Inflammatory macrophage (primary cell): ENCODE results near the gene DEFB118.
"Not testable (repeated sequence)": the region's sequence is repeated elsewhere in the genome, so short reads cannot be mapped to it uniquely, and the experiment has no call there.

Source experiments
- DNase-seq, 2 donors: peaks; one replicate each; pipeline ENCODE4 v3.0.0-alpha.2; 2020 to 2022
- total RNA-seq, 18 experiments: gene quantifications; one replicate each; lab custom pipeline; 2026; ENCODE audit warnings: mixed read lengths in 6 of 18, inconsistent platforms in 2 of 18; lab: John Stamatoyannopoulos, UW

The DEFB118 gene, protein sequence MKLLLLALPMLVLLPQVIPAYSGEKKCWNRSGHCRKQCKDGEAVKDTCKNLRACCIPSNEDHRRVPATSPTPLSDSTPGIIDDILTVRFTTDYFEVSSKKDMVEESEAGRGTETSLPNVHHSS
- 0 to 0.06 (median 0) reads per million in 18 experiments for total RNA-seq

DNA sequence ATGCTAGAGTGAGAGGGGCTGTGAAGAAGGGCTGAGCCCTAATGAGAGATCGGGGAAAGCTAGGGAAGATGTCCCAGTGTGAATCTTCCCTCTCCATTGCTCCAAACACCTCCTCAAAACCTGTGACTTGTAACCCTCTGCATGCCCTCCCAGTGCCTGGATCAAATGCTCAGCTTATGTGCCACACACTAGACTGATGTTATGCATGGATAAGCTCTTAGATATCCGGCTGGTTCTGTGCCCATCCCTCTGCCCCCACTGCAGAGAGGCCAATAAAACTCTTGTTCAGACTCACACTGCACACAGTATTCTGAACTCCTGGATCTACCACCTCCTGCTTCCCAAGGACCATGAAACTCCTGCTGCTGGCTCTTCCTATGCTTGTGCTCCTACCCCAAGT is at the start of gene DEFB118:
DEFB118 (plus strand) TSS at position 301 of the 400 bp plus-strand sequence; CDS start at position 351, 50 bp downstream.
- DNase-seq: no peak

DNA sequence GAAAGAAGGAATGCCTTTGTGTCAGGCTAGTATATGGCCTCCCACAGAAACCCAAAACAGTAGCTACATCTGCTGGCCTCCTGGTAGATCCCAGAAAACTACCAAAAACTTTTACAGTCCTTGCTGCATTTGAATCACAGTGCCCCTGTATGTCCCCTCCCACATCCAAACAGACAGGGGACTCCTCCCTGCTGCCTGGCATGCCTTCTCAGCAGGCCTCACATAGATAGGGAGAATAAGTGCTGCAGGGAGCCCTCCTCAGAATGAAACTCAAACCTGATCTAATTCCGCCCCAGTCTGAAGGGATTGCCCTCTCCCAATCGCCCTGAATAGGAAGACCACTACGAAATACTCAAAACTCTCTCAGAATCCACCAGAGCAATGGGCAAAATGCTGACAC is 45.9 kb upstream of the DEFB118 start:
- no peak for DNase-seq

DNA sequence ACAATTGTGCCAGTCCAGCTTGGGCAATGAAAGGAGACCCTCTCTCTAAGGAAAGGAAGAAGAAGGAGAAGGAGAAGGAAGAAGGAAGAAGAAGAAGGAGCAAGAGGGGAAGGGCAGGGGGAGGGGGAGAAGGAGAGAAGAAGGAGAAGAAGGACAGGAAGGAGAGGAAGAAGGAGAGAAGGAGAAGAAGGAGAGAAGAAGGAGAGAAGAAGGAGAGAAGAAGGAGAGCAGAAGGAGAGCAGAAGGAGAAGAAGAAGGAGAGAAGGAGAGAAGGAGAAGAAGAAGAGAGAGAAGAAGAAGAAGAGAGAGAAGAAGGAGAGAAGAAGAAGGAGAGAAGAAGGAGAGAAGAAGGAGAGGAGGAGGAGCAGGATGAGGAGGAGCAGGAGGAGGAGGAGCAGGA is 37.5 kb upstream of the DEFB118 start:
- no peak for DNase-seq

DNA sequence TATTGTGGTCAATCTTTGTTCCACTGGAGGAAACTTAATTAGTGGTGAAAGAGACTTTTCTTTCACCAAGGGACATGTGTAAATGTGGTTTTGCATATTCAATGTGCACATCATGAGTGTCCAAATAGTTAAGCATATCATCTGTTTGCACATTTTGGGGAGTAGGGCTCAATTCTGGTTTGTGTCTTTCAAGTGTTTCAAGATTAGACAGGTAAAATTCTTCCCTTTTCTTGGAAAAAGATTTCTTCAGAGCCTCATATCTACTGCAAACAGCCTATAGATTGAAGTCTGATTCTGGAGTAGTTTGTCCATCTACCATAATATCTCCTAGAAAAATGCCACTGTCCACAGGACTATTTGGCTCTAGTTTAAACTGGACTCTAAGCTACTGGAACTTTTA is 26.9 kb upstream of the DEFB118 start:
- no peak for DNase-seq

DNA sequence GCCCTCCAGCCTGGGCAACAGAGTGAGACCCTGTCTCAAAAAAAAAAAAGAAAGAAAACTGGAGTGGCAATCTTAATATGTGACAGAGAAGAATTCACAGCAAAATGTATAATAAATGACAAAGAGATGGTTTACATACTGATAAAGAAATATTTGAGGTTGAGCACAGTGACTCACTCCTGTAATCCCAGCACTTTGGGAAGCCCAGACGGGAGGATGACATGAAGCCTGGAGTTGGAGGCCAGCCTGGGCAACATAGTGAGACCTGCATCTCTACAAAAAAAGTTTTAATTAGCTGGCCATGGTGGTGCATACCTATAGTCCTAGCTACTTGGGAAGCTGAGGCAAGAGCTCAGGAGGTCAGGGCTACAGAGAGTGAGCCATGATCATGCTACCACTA is 12.4 kb upstream of the DEFB118 start:
- no peak for DNase-seq

DNA sequence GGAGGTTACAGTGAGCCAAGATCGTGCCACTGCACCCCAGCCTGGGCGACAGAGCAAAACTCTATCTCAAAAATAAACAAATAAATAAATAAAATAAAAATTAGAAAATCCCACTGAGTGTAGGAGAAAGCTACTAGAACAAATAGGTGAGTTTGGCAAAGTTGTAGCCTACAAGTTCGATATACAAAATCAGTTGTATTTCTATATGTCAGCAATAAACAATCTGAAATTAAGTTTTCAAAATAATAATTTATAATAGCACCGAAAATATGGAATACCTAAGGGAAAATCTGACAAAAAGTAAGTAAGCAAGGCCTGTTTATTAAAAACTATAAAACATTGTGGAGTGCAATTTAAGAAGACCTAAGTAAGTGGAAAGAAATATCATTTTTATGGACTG is 5.1 kb upstream of the DEFB118 start:
- no peak for DNase-seq

DNA sequence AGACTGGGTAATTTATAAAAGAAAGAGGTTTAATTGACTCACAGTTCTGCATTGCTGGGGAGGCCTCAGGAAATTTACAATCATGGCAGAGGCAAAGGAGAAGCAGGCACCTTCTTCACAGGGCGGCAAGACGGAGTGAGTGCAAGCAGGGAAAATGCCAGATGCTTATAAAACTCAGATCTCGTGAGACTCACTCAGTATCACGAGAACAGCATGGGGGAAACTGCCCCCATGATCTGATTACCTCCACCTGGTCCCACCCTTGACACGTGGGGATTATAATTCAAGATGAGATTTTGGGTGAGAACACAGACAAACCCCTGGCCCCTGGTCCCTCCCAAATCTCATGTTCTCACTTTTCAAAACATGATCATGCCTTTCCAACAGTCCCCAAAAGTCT is 4.1 kb upstream of the DEFB118 start:
- not testable (repeated sequence) for DNase-seq

DNA sequence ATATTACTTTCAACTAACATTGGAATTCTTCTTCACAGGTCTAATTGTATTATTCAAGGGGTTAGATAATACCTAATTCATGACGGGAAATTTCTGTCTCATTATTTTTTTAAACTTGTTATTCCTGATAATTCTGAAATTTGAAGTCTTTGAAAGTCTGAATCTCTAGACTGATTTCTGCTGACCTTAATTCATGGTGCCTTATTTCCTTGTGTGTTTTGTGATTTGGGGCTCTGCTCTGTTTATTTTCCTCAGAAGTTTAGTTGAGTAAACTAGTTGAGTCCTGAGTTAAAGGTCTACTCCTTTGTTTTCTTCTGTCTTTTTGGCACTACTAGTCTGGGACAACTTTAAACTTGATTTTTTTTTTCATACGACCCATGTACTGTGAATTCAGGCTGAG is 5.9 kb downstream of the DEFB118 start:
- DNase-seq: no peak

DNA sequence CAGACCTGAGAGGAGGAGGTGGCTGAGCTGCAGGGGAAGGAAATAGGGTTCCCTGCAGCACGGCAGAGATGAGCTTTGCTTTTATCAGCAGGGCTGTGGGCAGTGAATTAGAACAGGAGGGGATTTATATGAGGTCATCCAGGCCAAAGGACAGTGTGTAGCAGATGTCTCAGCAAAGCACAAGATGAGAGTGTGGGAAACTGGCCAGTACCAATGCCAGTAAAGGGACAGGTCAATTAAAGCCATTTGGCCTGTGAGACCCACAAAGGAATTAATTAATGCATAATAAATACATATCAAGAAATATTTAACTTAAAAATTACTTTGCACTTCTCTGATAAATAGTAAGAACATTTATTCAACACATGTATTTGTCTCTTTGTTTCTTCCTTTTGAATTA is 22.1 kb downstream of the DEFB118 start, which contains the start of gene DEFB119:
DEFB119 (minus strand) TSS at position 101 of the 400 bp plus-strand sequence. CDS start 107 bp downstream, outside the sequence.
- no peak for DNase-seq

DNA sequence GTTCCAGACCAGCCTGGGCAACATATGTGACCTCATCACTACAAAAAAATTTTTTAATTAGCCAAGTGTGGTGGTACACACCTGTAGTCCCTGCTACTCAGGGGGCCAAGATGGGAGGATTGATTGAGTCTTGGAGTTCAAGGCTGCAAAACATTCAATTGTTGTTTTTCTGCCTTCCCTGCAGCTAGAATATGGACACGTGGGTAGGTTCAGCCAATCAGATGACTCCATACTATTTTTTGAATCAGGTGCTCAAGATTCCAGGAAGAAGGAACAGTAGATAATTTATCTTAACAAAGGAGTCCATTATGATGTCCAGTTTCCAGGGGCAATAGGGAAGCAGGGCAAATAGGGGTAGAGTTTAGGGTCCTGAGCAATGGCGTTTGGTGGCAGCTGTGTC is 24.4 kb downstream of the DEFB118 start:
- DNase-seq: no peak

DNA sequence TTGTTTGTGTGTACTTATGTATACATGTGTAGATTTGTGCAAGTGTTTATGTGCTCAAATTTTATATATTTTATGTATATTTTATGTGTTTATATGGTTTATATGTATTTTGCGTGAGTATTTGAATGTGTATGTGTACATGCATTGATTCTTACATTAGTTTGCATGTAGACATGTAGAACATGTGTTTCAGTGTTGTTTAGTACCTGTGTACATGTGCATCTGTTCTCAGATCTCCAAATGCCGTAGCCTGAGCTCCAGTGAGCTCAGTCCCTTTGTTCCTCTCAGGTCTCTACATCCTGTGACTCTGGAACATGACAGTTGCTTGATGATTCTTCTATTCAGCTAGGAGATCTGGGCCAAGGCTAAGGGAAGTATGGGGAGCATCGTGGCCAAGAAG is 26.5 kb downstream of the DEFB118 start:
- DNase-seq: no peak

DNA sequence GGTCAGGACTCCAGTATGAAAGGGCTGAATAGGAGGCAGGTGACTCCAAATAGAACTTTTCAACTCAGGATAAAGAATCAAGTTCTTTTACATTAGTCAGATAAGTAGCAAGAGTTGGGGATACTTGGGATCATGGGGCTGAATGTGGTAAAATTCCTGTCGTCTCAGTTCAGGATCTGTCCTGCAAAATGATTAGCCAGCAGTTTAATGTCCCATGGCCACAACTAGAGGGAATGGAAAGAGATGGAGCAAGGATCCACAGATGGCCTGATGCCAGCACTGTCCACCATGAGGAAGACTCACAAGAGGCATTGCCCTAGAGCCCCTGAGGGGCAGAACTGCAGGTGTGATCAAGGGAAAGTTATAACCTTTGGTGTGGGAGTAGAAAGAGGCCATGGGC is 35.5 kb downstream of the DEFB118 start:
- DNase-seq: no peak

DNA sequence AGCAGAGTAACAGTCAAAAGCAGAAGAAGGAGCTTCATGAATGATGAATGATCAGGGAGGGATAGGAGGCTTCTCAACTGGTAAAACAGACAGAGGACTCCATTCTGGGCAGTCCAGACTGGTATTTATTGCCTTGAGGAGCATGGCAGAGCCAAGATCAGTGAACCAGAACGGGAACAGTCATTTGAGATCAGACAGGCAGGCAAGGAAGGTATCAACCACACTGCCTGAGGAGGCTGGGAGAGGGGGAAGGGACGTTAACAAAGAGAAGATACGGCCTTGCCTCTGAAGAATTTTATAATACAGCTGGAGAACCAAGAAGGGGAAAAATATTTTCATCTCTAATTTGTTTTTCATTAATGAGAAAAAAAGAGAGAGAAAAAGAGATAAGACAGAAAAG is 37.7 kb downstream of the DEFB118 start, which contains the start of gene DEFB121:
DEFB121 (minus strand) TSS at position 101 of the 400 bp plus-strand sequence; CDS start at position 38, 63 bp downstream.
- DNase-seq: no peak

DNA sequence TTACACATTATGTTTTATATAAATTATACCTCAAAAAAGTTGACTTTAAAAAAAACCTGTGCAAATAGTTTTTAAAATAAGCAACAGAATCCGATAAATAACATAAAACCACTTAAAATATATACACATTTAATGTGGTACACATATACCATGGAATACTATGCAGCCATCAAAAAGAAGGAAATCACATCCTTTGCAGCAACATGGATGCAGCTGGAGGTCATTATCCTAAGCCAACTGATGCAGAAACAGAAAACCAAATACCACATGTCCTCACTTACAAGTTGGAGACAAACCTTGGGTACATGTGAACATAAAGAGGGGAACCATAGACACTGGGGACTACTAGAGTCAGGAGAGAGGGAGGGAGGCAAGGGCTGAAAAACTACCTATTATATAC is 41.6 kb downstream of the DEFB118 start:
- DNase-seq: no peak

DNA sequence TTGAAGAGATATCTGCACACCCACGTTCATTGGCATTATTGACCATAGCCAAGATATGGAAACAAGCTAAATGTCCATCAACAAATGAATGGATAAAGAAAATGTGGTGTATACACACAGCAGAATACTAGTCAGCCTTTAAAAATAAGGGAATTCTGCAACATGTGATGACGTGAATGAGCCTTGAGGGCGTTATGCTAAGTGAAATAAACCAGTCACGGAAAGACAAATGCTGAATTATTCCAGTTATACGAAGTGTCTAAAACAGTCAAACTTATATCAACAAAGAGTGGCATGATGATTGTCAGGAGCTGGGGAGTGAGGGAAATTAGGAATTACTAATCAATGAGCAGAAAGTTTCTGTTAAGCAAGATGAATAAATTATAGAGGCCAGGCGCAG is 46.0 kb downstream of the DEFB118 start:
- no peak for DNase-seq

DNA sequence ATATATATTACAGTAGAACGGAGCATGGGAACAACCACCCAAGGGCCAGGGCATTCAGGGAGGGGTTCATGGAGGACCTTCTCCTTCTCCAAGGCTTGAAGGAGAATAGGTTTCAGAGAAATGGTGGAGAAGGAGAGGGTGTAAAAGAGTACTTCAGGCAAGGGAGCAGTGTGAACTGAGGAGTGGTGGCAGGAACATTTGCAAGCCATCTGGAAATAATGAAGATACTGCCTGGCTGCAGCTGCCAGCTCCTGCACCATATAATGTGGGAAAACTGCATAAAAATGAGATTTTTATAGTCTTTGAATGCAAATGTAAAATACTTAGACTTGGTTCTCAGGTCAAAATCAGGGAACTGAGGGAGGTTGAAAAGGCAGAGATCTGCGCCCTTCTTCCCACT is 47.3 kb downstream of the DEFB118 start:
- no peak for DNase-seq

DNA sequence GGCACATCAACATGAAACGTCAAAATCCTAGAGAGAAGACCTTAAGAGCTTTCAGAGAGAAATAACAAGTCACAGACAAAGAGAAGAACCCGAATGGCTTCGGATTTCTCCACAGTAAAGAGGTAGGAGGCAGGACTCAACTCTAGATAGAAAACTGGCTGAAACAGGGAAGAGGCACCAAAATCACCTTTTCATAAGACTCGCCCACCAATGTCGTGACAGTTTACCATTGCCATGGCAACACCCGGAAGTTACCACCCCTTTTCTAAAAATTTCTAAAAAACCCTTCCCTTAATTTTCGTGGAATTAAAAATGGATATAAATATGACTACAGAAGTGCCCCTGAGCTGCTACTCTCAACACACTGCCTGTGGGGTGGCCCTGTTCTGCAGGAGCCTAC is 49.9 kb downstream of the DEFB118 start:
- no peak for DNase-seq
